SK-N-SH (cell line): ENCODE results near the gene SULF2.

Source experiments
- EP300 ChIP-seq, 2 experiments: IDR thresholded peaks; 2 replicates each; pipeline versions ENCODE4 v1.4.0 to v1.6.1; 2012; ENCODE audit warnings: borderline replicate concordance in 1 of 2, low read depth in 1 of 2, low read length in 1 of 2
- FOSL2 ChIP-seq: IDR thresholded peaks from 2 replicates; pipeline ENCODE4 v1.4.0; 2012; ENCODE audit warnings: low read depth, mild to moderate bottlenecking, moderate library complexity, borderline replicate concordance
- GABPA ChIP-seq: IDR thresholded peaks from 2 replicates; pipeline ENCODE4 v1.4.0; 2012; ENCODE audit warnings: low read depth, mild to moderate bottlenecking
- RAD21 ChIP-seq: IDR thresholded peaks from 2 replicates; pipeline ENCODE4 v1.6.1; 2012; ENCODE audit warnings: mild to moderate bottlenecking, low read length
- SIN3A ChIP-seq: IDR thresholded peaks from 2 replicates; pipeline ENCODE4 v1.6.1; 2012; ENCODE audit warnings: low read depth, mild to moderate bottlenecking, low read length, moderate library complexity, borderline replicate concordance
- SMC3 ChIP-seq: IDR thresholded peaks from 2 replicates; pipeline ENCODE4 v1.6.1; 2012; ENCODE audit warnings: low read depth, low read length, improper control_type of control experiment
- TAF1 ChIP-seq: IDR thresholded peaks from 2 replicates; pipeline ENCODE4 v1.6.1; 2012; ENCODE audit warnings: low read depth, mild to moderate bottlenecking, low read length, moderate library complexity, borderline replicate concordance
- YY1 ChIP-seq: IDR thresholded peaks from 2 replicates; pipeline ENCODE4 v1.4.0; 2012; ENCODE audit warnings: low read depth, mild to moderate bottlenecking
- TF ChIP-seq, protein P1 (sequence below): fragments of 200-600 bp; sonication (generic); IDR thresholded peaks from 2 replicates; pipeline ENCODE4 v1.6.1; 2017; ENCODE audit warnings: antibody characterized with exemption, mild to moderate bottlenecking, moderate library complexity
- TF ChIP-seq, protein P2 (sequence below): IDR thresholded peaks from 2 replicates; pipeline ENCODE4 v1.6.1; 2012; ENCODE audit warnings: mild to moderate bottlenecking, low read depth, low read length, moderate library complexity

DNA sequence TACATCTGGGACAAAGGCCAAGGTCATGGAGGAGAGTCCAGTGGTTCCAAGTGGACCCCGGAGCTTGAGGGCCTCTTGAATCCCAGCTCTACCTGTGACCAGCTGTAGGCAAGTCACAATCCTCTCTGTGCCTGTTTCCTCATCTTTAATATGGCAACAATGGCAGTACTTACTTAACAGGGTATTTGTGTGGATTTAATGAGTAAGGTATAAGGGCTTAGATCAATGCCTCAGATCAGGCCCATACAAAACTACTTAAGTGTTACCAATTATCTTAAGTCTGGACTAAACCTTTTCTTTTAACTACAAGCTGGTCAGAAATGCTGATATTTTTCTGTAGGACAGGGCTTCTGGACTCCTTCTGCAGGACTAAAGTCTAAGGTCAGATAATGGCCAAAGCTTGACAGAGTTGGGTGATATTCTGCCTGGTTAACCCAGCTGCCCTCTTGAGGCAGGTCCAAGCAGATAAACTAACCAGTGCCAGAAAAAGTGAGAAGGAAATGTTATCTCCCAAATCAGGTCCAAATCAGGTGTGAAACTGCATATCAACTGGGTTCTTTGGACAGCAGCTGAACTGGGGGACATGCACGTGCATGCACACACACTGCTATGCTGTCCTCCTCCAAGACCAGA is 2.2 kb downstream of the SULF2 start:
- TF ChIP-seq GABPA (no peak), SMC3 (no peak), YY1 (no peak), FOSL2 (no peak), EP300 (IDR thresholded peaks at IDR 0.05; ENCODE audit: borderline replicate concordance in 1 of 2, low read depth in 1 of 2, low read length in 1 of 2) (no peak), SIN3A (no peak), TAF1 (no peak), RAD21 (0 out of 2 replicates have a peak, but pooled peaks have one; percentile 15)
- TF ChIP-seq, protein P1, sequence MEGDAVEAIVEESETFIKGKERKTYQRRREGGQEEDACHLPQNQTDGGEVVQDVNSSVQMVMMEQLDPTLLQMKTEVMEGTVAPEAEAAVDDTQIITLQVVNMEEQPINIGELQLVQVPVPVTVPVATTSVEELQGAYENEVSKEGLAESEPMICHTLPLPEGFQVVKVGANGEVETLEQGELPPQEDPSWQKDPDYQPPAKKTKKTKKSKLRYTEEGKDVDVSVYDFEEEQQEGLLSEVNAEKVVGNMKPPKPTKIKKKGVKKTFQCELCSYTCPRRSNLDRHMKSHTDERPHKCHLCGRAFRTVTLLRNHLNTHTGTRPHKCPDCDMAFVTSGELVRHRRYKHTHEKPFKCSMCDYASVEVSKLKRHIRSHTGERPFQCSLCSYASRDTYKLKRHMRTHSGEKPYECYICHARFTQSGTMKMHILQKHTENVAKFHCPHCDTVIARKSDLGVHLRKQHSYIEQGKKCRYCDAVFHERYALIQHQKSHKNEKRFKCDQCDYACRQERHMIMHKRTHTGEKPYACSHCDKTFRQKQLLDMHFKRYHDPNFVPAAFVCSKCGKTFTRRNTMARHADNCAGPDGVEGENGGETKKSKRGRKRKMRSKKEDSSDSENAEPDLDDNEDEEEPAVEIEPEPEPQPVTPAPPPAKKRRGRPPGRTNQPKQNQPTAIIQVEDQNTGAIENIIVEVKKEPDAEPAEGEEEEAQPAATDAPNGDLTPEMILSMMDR, result no peak
- TF ChIP-seq, protein P2, sequence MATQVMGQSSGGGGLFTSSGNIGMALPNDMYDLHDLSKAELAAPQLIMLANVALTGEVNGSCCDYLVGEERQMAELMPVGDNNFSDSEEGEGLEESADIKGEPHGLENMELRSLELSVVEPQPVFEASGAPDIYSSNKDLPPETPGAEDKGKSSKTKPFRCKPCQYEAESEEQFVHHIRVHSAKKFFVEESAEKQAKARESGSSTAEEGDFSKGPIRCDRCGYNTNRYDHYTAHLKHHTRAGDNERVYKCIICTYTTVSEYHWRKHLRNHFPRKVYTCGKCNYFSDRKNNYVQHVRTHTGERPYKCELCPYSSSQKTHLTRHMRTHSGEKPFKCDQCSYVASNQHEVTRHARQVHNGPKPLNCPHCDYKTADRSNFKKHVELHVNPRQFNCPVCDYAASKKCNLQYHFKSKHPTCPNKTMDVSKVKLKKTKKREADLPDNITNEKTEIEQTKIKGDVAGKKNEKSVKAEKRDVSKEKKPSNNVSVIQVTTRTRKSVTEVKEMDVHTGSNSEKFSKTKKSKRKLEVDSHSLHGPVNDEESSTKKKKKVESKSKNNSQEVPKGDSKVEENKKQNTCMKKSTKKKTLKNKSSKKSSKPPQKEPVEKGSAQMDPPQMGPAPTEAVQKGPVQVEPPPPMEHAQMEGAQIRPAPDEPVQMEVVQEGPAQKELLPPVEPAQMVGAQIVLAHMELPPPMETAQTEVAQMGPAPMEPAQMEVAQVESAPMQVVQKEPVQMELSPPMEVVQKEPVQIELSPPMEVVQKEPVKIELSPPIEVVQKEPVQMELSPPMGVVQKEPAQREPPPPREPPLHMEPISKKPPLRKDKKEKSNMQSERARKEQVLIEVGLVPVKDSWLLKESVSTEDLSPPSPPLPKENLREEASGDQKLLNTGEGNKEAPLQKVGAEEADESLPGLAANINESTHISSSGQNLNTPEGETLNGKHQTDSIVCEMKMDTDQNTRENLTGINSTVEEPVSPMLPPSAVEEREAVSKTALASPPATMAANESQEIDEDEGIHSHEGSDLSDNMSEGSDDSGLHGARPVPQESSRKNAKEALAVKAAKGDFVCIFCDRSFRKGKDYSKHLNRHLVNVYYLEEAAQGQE, result no peak
